ENCODE measurements around the gene ZSWIM7. TPM values are rescaled to one million over a fixed set of nuclear protein-coding genes. Genes with fewer than 3 reads are reported as not detected.
"Not testable (repeated sequence)": the region's sequence is repeated elsewhere in the genome, so short reads cannot be mapped to it uniquely, and the experiment has no call there.

ZSWIM7 gene
- total RNA-seq, 2 experiments from 2014 or later = 10.8 to 13.4 TPM

DNA sequence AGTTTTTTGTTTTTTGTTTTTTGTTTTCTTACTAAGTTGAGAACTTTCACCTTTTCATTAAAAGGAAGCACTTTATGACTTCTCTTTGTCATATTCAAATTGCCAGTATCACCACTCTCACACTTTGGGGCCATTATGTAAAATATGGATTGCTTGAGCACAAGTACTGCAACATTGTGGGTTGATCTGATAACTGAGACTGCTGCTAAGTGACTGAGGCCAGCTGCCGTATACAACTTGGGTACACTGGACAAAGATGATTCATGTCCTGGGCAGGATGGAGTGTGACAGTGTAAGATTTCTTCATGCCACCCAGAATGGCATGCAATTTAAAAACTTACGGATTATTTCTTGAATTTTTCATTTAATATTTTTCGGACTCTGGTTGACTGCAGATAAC lies 7.9 kb upstream of the ZSWIM7 start:
- H3K27ac Mint-ChIP-seq = no peak overlapping the region
- no peak overlapping the region for H3K4me3 Mint-ChIP-seq
- H3K9me3 Mint-ChIP-seq = no peaks in the 10 kb centered on the region
- H3K4me1 Mint-ChIP-seq = peaks cover 30% of the 10 kb centered on the region
- no peak for DNase-seq
- peaks cover 58% of the 10 kb centered on the region for H3K36me3 Mint-ChIP-seq
- no peaks in the 10 kb centered on the region for H3K27me3 Mint-ChIP-seq

DNA sequence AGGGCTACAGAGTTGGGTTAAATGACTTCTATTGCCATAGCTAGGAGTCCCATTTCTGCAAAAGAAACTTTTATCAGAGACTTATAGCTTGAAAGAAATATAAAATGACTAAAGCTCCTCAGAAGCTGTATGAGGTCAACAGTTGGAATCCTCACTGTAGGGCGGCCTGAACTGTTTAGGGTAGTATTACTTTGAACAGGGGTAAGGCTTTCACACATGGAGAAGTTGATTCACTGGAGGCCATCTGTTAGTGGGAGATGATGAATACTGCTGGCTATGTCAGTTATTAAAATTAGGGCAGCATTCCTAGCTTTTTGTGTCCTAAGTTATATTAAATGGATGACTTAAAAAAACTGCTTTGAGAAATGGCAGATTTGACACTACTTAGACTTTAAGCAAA lies 6.1 kb upstream of the ZSWIM7 start:
- Mint-ChIP-seq H3K27ac (no peak overlapping the region), H3K27me3 (no peaks in the 10 kb centered on the region), H3K36me3 (peaks cover 69% of the 10 kb centered on the region), H3K9me3 (peaks cover 4% of the 10 kb centered on the region), H3K4me3 (no peak overlapping the region), H3K4me1 (peaks cover 46% of the 10 kb centered on the region)
- no peak for DNase-seq

DNA sequence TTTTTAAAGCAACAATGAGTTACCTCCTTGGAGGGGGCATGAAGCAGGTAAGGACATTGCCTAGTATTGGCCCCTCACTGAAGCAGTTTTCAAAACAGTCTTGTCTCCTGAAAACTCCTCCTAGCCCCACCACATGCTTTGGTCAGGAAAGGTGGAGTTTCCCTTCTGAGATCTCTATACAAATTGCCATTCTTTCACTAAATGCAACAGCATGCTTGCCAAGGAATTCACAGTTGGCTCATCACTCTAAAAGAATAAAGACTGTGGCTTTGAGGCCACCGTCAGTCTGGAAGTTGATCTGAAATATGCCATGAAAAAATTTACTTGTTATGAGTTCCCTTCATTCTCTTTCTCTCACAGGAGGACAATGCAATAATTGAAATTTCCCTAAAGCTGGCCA lies 4.3 kb upstream of the ZSWIM7 start:
- Mint-ChIP-seq H3K9me3 (peaks cover 4% of the 10 kb centered on the region), H3K4me3 (no peak overlapping the region), H3K27ac (no peak overlapping the region), H3K4me1 (peaks cover 46% of the 10 kb centered on the region), H3K36me3 (peaks cover 74% of the 10 kb centered on the region), H3K27me3 (no peaks in the 10 kb centered on the region)
- DNase-seq = no peak

DNA sequence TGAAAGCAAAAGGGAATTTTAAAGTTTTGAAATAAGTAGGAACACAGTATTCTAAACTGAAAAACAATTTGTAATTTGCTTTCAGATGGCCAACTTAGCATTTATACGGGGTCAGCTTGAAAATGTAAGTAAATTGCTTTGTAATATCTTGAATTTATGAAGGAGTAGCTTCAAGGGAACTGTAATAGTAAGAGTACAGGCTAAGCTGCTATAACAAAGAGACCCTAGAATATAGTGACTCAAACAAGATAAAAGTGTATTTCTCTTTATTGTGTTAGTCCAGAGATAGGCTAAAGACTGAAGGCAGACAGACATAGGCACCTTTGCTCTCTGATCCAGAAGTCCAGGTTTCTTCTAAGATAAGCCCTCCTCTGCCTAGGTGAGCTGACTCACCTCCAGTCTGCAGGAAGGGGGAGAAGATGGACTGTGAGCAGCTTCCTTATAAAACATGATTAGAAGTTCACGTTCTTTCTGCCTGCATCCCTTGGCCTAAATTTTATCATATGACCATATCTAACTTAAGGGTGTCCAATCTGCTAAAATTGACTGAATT lies 3.3 kb upstream of the ZSWIM7 start:
- peaks cover 63% of the 10 kb centered on the region for H3K36me3 Mint-ChIP-seq
- no peak for DNase-seq
- no peak overlapping the region for H3K27ac Mint-ChIP-seq
- H3K9me3 Mint-ChIP-seq = peaks cover 4% of the 10 kb centered on the region
- H3K4me3 Mint-ChIP-seq = no peak overlapping the region
- H3K4me1 Mint-ChIP-seq = peaks cover 39% of the 10 kb centered on the region
- no peaks in the 10 kb centered on the region for H3K27me3 Mint-ChIP-seq

DNA sequence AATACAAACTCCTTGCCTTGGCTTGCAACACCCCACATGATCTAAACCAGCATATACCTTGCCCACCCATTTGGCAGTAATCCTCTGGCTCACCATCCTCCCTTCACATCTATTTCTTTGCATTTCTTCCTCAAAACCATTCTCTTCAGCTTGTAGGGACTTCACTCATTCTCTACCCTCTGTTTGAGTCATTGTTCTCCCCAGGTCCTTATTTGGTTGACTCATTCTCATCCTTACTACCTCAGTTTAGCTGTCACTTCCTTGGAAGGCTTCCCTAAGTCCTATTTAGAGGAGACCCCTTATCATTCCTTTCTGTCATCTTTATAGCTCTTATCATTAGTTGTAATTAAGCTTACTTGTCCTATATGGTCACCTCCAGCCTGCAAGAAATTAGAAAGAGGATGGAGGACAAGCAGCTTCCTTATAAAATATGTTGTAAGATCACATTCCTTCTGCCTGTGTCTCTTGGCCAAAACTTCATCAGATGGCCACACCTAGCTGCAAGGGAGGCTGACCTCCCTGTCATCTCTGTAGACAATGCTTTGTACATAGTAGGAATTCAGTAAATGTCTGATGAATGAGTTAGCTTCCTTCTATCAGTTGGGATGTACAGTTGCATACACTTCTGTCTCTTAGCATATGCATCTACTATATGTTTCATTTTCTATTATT lies 1.9 kb upstream of the ZSWIM7 start:
- no peaks in the 10 kb centered on the region for H3K27me3 Mint-ChIP-seq
- peaks cover 58% of the 10 kb centered on the region for H3K36me3 Mint-ChIP-seq
- peaks cover 4% of the 10 kb centered on the region for H3K9me3 Mint-ChIP-seq
- H3K4me1 Mint-ChIP-seq = peaks cover 37% of the 10 kb centered on the region
- peak overlapping the region; percentile 90 for H3K4me3 Mint-ChIP-seq
- peak overlapping the region; percentile 88 for H3K27ac Mint-ChIP-seq
- no peak for DNase-seq

DNA sequence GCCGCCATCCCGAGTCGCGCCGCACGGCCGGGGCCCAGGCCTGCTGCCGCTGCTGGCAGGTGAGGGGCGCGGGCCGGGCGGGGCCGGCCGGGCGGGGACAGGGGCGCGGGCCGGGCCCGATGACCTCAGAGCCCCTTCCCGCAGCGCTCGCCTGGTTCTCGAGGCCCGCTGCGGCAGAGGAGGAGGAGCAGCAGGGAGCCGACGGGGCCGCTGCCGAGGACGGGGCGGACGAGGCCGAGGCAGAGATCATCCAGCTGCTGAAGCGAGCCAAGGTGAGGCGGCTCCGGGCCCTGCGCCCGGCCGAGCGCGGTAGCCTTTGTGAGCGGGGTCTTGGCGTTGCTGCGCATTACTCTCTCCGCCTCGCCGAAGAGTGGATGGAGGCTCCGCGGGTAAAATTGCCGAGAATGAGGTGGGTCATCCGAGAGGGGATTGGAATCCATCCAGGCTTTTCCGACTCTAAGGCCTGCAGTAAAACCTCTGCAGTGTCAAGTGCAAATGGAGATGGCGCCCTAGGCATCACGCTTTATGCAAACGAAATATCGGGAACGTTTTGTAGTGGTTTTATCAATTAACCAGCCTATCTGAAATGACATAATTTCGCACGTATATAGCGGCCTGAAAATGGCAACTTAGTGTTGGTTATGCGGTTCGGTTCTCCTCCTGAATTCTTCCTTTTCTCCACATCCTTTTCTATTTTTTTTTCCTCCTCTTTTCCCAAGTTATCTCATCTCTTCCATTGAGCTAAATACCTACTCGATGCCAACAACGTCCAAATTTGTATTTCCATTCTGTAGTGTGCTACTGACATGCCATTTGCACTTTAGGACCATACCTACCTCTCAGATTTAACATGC lies 697 bp upstream of the ZSWIM7 start:
- peak overlapping the region; percentile 88 for H3K27ac Mint-ChIP-seq
- peaks cover 4% of the 10 kb centered on the region for H3K9me3 Mint-ChIP-seq
- peaks cover 52% of the 10 kb centered on the region for H3K36me3 Mint-ChIP-seq
- H3K4me1 Mint-ChIP-seq = peaks cover 33% of the 10 kb centered on the region
- H3K27me3 Mint-ChIP-seq = no peaks in the 10 kb centered on the region
- DNase-seq = no peak
- H3K4me3 Mint-ChIP-seq = peak overlapping the region; percentile 90

DNA sequence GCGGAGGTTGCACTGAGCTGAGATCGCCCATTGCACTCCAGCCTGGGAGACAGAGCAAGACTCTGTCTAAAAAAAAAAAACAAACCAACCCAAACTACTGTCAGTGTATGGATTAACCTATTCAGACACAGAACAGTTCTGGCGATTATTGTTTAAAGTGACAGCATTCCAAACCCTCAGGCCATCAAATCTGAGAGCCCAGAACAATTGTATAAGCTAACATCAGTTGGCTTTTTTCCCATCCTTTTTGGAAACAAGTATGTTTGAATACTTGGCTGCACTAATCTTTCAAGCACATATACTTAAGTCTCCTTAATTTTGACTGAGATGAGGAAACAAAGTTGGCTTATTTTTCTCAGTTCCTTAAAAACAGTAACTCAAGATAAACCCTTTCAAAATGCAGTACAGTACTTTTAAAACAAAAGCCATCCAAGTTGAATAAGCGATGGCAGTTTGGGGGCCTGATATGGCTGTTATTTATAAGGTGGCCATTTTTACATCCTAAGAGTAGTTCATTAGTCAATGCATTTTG lies 1.4 kb downstream of the ZSWIM7 start:
- H3K36me3 Mint-ChIP-seq = peaks cover 36% of the 10 kb centered on the region
- no peak overlapping the region for H3K4me3 Mint-ChIP-seq
- peaks cover 24% of the 10 kb centered on the region for H3K4me1 Mint-ChIP-seq
- peak overlapping the region; percentile 98 for H3K27ac Mint-ChIP-seq
- no peaks in the 10 kb centered on the region for H3K27me3 Mint-ChIP-seq
- H3K9me3 Mint-ChIP-seq = peaks cover 4% of the 10 kb centered on the region
- DNase-seq = no peak

DNA sequence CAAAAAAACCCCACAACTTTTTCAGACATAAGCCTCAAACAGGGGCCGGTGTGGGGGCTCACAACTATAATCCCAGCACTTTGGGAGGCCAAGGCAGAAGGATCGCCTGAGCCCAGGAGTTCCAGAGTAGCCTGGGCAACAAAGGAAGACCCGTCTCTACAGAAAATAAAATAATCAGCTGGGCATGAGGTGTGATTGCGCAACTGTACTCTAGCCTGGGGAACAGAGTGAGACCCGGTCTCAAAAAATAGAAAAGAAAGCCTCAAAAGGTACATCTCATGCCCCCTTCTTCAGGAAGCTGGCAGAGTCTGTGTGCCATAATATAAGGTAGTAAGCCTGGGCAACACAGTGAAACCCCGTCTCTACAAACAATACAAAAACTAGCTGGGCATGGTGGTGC lies 3.2 kb downstream of the ZSWIM7 start:
- Mint-ChIP-seq H3K27me3 (no peaks in the 10 kb centered on the region), H3K4me1 (peaks cover 11% of the 10 kb centered on the region), H3K27ac (no peak overlapping the region), H3K36me3 (peaks cover 18% of the 10 kb centered on the region), H3K4me3 (no peak overlapping the region), H3K9me3 (no peaks in the 10 kb centered on the region)
- DNase-seq = no peak

DNA sequence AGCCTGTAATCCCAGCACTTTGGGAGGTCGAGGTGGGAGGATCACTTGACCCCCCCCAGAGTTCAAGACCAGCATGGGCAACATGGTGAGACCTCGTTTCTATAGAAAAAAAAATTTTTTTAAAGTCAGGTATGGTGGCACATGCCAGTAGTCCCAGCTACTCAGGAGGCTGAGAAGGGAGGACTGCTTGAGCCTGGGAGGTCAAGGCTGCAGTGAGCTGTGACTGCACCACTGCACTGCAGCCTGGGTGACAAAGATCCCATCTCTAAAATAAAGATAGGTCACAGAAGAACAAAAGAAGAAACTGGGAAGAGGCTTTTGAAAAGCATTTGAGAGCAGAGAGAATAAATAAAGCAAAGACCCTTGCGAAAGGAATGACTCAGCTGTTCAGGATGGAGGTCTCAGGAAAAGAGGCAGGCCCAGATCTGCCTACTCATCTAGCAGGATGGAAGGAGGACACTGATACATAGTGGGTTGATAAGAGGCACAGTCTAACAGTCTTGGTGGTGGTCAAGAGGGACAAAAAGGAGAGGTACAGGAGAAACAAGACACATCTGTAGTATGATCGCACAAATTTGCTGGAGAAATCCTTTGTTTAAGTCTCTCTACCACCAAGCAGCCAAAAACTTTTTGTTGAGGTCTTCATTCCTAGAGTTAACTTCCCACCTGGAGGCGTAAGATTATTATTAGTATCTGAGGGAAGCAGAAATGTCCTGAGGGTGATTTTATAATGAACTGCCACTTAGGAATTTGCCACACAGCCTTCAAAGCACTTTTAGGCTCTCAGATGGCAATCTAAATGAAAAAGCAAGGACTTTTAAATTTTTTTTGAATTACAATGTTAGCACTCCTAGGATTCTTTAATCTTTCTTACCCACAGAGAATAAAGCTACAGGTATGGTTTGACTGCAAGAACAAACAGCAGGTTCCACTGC lies 17.6 kb downstream of the ZSWIM7 start:
- peaks cover 43% of the 10 kb centered on the region for H3K36me3 Mint-ChIP-seq

DNA sequence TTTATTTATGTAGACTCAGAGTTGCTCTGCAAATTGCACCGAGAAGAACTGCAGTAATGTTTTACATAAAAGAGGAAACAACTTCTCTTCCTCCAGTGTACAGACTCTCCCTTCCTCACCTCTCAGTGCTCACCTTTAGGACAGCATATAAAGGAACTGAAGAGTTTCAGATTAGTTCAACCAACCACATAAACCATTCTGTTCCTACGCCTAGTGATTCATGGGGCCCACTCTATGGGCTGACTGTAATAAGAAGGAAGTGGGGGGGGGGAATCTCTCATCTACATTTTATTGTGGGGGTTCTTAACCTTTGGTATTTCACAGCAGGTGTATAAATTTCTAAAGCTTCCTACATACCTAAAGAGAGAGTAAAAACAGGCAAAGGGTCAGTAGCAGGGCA lies 18.3 kb downstream of the ZSWIM7 start:
- H3K27ac Mint-ChIP-seq = peak overlapping the region; percentile 72
- H3K4me1 Mint-ChIP-seq = peaks cover 24% of the 10 kb centered on the region
- H3K4me3 Mint-ChIP-seq = peak overlapping the region; percentile 14
- DNase-seq = peak; percentile 39
- H3K36me3 Mint-ChIP-seq = peaks cover 45% of the 10 kb centered on the region
- no peaks in the 10 kb centered on the region for H3K27me3 Mint-ChIP-seq
- peaks cover 2% of the 10 kb centered on the region for H3K9me3 Mint-ChIP-seq

More for the DNA sequence above, 17.6 kb downstream of the ZSWIM7 start:
- no peaks in the 10 kb centered on the region for H3K27me3 Mint-ChIP-seq
- H3K9me3 Mint-ChIP-seq = peaks cover 2% of the 10 kb centered on the region
- peak overlapping the region; percentile 14 for H3K4me3 Mint-ChIP-seq
- H3K27ac Mint-ChIP-seq = peak overlapping the region; percentile 72
- no peak for DNase-seq
- peaks cover 24% of the 10 kb centered on the region for H3K4me1 Mint-ChIP-seq

DNA sequence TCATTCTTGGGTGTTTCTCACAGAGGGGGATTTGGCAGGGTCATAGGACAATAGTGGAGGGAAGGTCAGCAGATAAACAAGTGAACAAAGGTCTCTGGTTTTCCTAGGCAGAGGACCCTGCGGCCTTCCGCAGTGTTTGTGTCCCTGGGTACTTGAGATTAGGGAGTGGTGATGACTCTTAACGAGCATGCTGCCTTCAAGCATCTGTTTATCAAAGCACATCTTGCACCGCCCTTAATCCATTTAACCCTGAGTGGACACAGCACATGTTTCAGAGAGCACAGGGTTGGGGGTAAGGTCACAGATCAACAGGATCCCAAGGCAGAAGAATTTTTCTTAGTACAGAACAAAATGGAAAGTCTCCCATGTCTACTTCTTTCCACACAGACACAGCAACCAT lies 20.5 kb downstream of the ZSWIM7 start:
- DNase-seq, H3K4me3 Mint-ChIP-seq, H3K27ac Mint-ChIP-seq, H3K27me3 Mint-ChIP-seq, H3K9me3 Mint-ChIP-seq: not testable (repeated sequence)
- Mint-ChIP-seq H3K4me1 (peaks cover 26% of the 10 kb centered on the region), H3K36me3 (peaks cover 45% of the 10 kb centered on the region)

DNA sequence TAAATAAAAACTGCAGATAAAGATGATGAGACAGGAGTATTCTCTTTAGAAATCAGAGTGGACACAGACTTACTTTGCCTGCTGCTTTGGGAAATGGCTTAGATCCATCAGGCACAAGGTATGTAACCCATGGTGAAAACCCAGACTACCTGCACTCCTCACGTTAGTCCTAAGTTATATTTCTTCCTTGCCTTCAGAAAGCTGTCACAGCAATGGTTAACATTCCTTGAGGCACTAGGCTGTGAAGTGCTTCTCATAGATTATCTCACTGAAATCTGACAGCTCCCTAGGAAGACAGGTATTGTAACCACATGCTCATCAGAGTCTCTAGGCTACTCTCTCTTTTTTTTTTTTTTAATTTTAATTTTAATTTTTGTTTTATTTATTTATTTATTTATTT lies 20.9 kb downstream of the ZSWIM7 start:
- H3K4me3 Mint-ChIP-seq = no peak overlapping the region
- peaks cover 2% of the 10 kb centered on the region for H3K9me3 Mint-ChIP-seq
- no peak for DNase-seq
- H3K4me1 Mint-ChIP-seq = peaks cover 26% of the 10 kb centered on the region
- peaks cover 41% of the 10 kb centered on the region for H3K36me3 Mint-ChIP-seq
- H3K27me3 Mint-ChIP-seq = no peaks in the 10 kb centered on the region
- H3K27ac Mint-ChIP-seq = no peak overlapping the region

DNA sequence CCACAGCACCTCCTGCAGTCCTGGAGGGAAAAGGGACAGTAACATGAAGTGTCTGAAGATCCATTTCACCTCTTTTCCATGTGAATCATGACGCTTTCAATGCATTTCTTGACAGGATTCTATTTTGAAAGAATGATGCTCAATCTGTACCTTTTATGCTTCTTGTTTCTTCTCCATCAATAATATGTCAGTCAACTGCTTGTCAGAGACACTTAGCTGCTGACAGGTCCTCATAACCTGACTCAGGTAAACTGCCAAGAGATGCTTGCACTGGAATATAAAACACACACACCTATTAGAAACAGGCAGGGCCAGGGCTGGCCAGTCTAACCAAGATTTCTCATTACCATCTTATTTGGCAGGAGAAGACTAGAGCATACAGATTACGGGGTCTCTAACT lies 21.6 kb downstream of the ZSWIM7 start:
- Mint-ChIP-seq H3K27ac (no peak overlapping the region), H3K4me1 (peaks cover 29% of the 10 kb centered on the region), H3K27me3 (no peaks in the 10 kb centered on the region), H3K4me3 (no peak overlapping the region), H3K36me3 (peaks cover 39% of the 10 kb centered on the region), H3K9me3 (peaks cover 2% of the 10 kb centered on the region)
- no peak for DNase-seq

DNA sequence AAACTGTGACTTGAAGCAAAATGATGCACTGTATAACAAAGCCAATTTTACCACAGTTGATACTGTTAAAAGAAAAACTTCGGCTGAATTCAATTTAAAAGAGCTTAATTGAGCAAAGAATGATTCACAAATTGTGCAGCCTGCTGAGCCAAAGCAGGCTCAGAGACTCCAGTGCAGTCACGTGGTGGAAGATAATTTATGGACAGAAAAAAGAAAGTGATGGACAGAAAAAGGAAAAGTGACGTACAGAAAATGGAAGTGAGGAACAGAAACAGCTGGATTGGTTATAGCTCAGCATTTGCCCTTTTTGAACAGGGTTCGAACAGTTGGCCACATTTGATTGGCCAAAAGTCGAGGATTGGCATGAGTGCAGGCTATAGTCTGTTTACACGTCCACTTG lies 25.7 kb downstream of the ZSWIM7 start:
- peaks cover 12% of the 10 kb centered on the region for H3K36me3 Mint-ChIP-seq
- no peaks in the 10 kb centered on the region for H3K9me3 Mint-ChIP-seq
- peaks cover 10% of the 10 kb centered on the region for H3K4me1 Mint-ChIP-seq
- no peak overlapping the region for H3K4me3 Mint-ChIP-seq
- no peaks in the 10 kb centered on the region for H3K27me3 Mint-ChIP-seq
- H3K27ac Mint-ChIP-seq = no peak overlapping the region
- DNase-seq = no peak
